ENCODE data around the gene TRPC4. TPM values are rescaled to one million over a fixed set of nuclear protein-coding genes. Genes with fewer than 3 reads are reported as not detected.
"Not testable (repeated sequence)": the region's sequence is repeated elsewhere in the genome, so short reads cannot be mapped to it uniquely, and the experiment has no call there.

Gene TRPC4
- polyA plus RNA-seq, 6 donors from 2014 or later, result not detected

GRCh38 chr13:37878921-37879320 is 9.3 kb upstream of the TRPC4 start:
- no peaks in the 10 kb centered on the region for H3K27me3 Mint-ChIP-seq

GRCh38 chr13:37878496-37878895 is 8.9 kb upstream of the TRPC4 start:
- Mint-ChIP-seq H3K36me3 (no peaks in the 10 kb centered on the region), H3K9me3 (peaks cover 0 to 4% (median 0%) of the 10 kb centered on the region in 7 donors), H3K27ac (no peak overlapping the region), H3K4me1 (no peaks in the 10 kb centered on the region), H3K27me3 (no peaks in the 10 kb centered on the region), H3K4me3 (no peak overlapping the region)
- no peak for ATAC-seq (ENCODE audit: low read depth in 2 of 2)
- no peak for DNase-seq

More at GRCh38 chr13:37878921-37879320, 9.3 kb upstream of the TRPC4 start:
- no peaks in the 10 kb centered on the region for H3K36me3 Mint-ChIP-seq
- H3K4me3 Mint-ChIP-seq, result no peak overlapping the region
- ATAC-seq (ENCODE audit: low read depth in 2 of 2), result no peak
- peaks cover 0 to 4% (median 0%) of the 10 kb centered on the region in 7 donors for H3K9me3 Mint-ChIP-seq
- no peak for DNase-seq
- H3K27ac Mint-ChIP-seq, result no peak overlapping the region
- no peaks in the 10 kb centered on the region for H3K4me1 Mint-ChIP-seq

GRCh38 chr13:37870895-37871550 is 1.5 kb upstream of the TRPC4 start:
- DNase-seq, result no peak
- Mint-ChIP-seq H3K4me1 (peaks cover 3 to 12% (median 6%) of the 10 kb centered on the region in 3 donors), H3K4me3 (no peak overlapping the region), H3K27me3 (peaks cover 25 to 33% (median 27%) of the 10 kb centered on the region in 3 donors), H3K9me3 (peaks cover 0 to 9% (median 0%) of the 10 kb centered on the region in 7 donors), H3K27ac (no peak overlapping the region), H3K36me3 (no peaks in the 10 kb centered on the region)
- ATAC-seq (ENCODE audit: low read depth in 2 of 2), result no peak

GRCh38 chr13:37870489-37870845 is 895 bp upstream of the TRPC4 start:
- H3K36me3 Mint-ChIP-seq, result no peaks in the 10 kb centered on the region
- H3K9me3 Mint-ChIP-seq, result peaks cover 0 to 9% (median 0%) of the 10 kb centered on the region in 7 donors
- H3K4me3 Mint-ChIP-seq, result peak overlapping the region in 2 of 8 donors; percentile 12 to 47
- ATAC-seq (ENCODE audit: low read depth in 2 of 2) (no peak), DNase-seq (no peak)
- H3K27me3 Mint-ChIP-seq, result peaks cover 25 to 33% (median 27%) of the 10 kb centered on the region in 3 donors
- peaks cover 3 to 12% (median 6%) of the 10 kb centered on the region in 3 donors for H3K4me1 Mint-ChIP-seq
- H3K27ac Mint-ChIP-seq, result no peak overlapping the region

- H3K4me1 Mint-ChIP-seq, result peaks cover 3 to 12% (median 6%) of the 10 kb centered on the region in 3 donors
- peak overlapping the region in 4 of 8 donors; percentile 1 to 51 (median 24) for H3K4me3 Mint-ChIP-seq
- no peak overlapping the region for H3K27ac Mint-ChIP-seq
- DNase-seq, result no peak
- no peaks in the 10 kb centered on the region for H3K36me3 Mint-ChIP-seq
- H3K9me3 Mint-ChIP-seq, result peaks cover 0 to 9% (median 0%) of the 10 kb centered on the region in 7 donors
- ATAC-seq (ENCODE audit: low read depth in 2 of 2), result no peak
- peaks cover 25 to 33% (median 27%) of the 10 kb centered on the region in 3 donors for H3K27me3 Mint-ChIP-seq
Observed at GRCh38 chr13:37869506-37869755, 141 bp downstream of the TRPC4 start.

GRCh38 chr13:37868691-37869505 is 674 bp downstream of the TRPC4 start:
- Mint-ChIP-seq H3K27me3 (peaks cover 25 to 33% (median 27%) of the 10 kb centered on the region in 3 donors), H3K9me3 (peaks cover 0 to 9% (median 0%) of the 10 kb centered on the region in 7 donors), H3K4me3 (peak overlapping the region in 4 of 8 donors; percentile 1 to 51 (median 24)), H3K27ac (peak overlapping the region in 1 of 6 donors; percentile 60), H3K4me1 (peaks cover 3 to 12% (median 6%) of the 10 kb centered on the region in 3 donors), H3K36me3 (no peaks in the 10 kb centered on the region)
- ATAC-seq (ENCODE audit: low read depth in 2 of 2) (no peak), DNase-seq (no peak)

- no peak for DNase-seq
- H3K4me3 Mint-ChIP-seq, result no peak overlapping the region
- ATAC-seq (ENCODE audit: low read depth in 2 of 2), result no peak
- H3K9me3 Mint-ChIP-seq, result no peaks in the 10 kb centered on the region
- H3K27me3 Mint-ChIP-seq, result peaks cover 4 to 6% (median 5%) of the 10 kb centered on the region in 3 donors
- peaks cover 0 to under 1% (median 0%) of the 10 kb centered on the region in 3 donors for H3K4me1 Mint-ChIP-seq
- no peak overlapping the region for H3K27ac Mint-ChIP-seq
- no peaks in the 10 kb centered on the region for H3K36me3 Mint-ChIP-seq
Observed at GRCh38 chr13:37863708-37864107, 5.9 kb downstream of the TRPC4 start.

GRCh38 chr13:37835392-37835791 is 34.2 kb downstream of the TRPC4 start:
- ATAC-seq (ENCODE audit: low read depth in 2 of 2), result no peak
- H3K4me3 Mint-ChIP-seq, result no peak overlapping the region
- H3K9me3 Mint-ChIP-seq, result peaks cover 5 to 20% (median 10%) of the 10 kb centered on the region in 7 donors

GRCh38 chr13:37833411-37833810 is 36.2 kb downstream of the TRPC4 start:
- ATAC-seq (ENCODE audit: low read depth in 2 of 2) (no peak), DNase-seq (no peak)
- Mint-ChIP-seq H3K27me3 (no peaks in the 10 kb centered on the region), H3K36me3 (no peaks in the 10 kb centered on the region), H3K4me1 (no peaks in the 10 kb centered on the region), H3K4me3 (no peak overlapping the region), H3K27ac (no peak overlapping the region), H3K9me3 (peaks cover 5 to 20% (median 11%) of the 10 kb centered on the region in 7 donors)

More at GRCh38 chr13:37835392-37835791, 34.2 kb downstream of the TRPC4 start:
- no peaks in the 10 kb centered on the region for H3K27me3 Mint-ChIP-seq
- no peak overlapping the region for H3K27ac Mint-ChIP-seq
- H3K36me3 Mint-ChIP-seq, result no peaks in the 10 kb centered on the region
- no peak for DNase-seq
- H3K4me1 Mint-ChIP-seq, result no peaks in the 10 kb centered on the region

- DNase-seq, result no peak
- H3K27ac Mint-ChIP-seq, result no peak overlapping the region
Observed at GRCh38 chr13:37816276-37816675, 53.3 kb downstream of the TRPC4 start.

GRCh38 chr13:37811441-37811840 is 58.1 kb downstream of the TRPC4 start:
- Mint-ChIP-seq H3K27me3 (no peaks in the 10 kb centered on the region), H3K27ac (no peak overlapping the region), H3K36me3 (peaks cover 0 to 5% of the 10 kb centered on the region in 2 donors), H3K9me3 (peaks cover 4 to 30% (median 14%) of the 10 kb centered on the region in 7 donors), H3K4me1 (no peaks in the 10 kb centered on the region), H3K4me3 (no peak overlapping the region)
- ATAC-seq (ENCODE audit: low read depth in 2 of 2) (no peak), DNase-seq (no peak)

More at GRCh38 chr13:37816276-37816675, 53.3 kb downstream of the TRPC4 start:
- no peaks in the 10 kb centered on the region for H3K4me1 Mint-ChIP-seq
- ATAC-seq (ENCODE audit: low read depth in 2 of 2), result no peak
- H3K4me3 Mint-ChIP-seq, result no peak overlapping the region
- peaks cover 0 to 5% of the 10 kb centered on the region in 2 donors for H3K36me3 Mint-ChIP-seq
- H3K9me3 Mint-ChIP-seq, result peaks cover 8 to 67% (median 22%) of the 10 kb centered on the region in 7 donors
- H3K27me3 Mint-ChIP-seq, result no peaks in the 10 kb centered on the region

GRCh38 chr13:37806666-37807065 is 62.9 kb downstream of the TRPC4 start:
- Mint-ChIP-seq H3K27me3 (no peaks in the 10 kb centered on the region), H3K4me3 (no peak overlapping the region), H3K36me3 (no peaks in the 10 kb centered on the region), H3K27ac (no peak overlapping the region), H3K4me1 (no peaks in the 10 kb centered on the region), H3K9me3 (peaks cover 0 to 6% (median 4%) of the 10 kb centered on the region in 7 donors)
- ATAC-seq (ENCODE audit: low read depth in 2 of 2) (no peak), DNase-seq (no peak)

- Mint-ChIP-seq H3K27me3 (no peaks in the 10 kb centered on the region), H3K36me3 (no peaks in the 10 kb centered on the region), H3K4me1 (no peaks in the 10 kb centered on the region), H3K27ac (no peak overlapping the region), H3K4me3 (no peak overlapping the region), H3K9me3 (peaks cover 0 to 3% (median 0%) of the 10 kb centered on the region in 7 donors)
- DNase-seq (no peak), ATAC-seq (ENCODE audit: low read depth in 2 of 2) (no peak)
Observed at GRCh38 chr13:37797631-37798030, 71.9 kb downstream of the TRPC4 start.

- H3K27me3 Mint-ChIP-seq; DNase-seq; H3K36me3 Mint-ChIP-seq; H3K27ac Mint-ChIP-seq; H3K9me3 Mint-ChIP-seq; H3K4me1 Mint-ChIP-seq; ATAC-seq (ENCODE audit: low read depth in 2 of 2); H3K4me3 Mint-ChIP-seq: not testable (repeated sequence)
Observed at GRCh38 chr13:37796795-37797194, 72.8 kb downstream of the TRPC4 start.
